Transverse colon (tissue), 4 donors: Measurements from ENCODE around the gene SLC35F4. TPM values are rescaled to one million over a fixed set of nuclear protein-coding genes. Genes with fewer than 3 reads are reported as not detected.

ENCODE experiments used
- DNase-seq: peaks from one replicate; pipeline ENCODE4 v3.0.0-alpha.2; 2019
- H3K27ac ChIP-seq, 4 donors: fragments of 200-600 bp; sonication (generic); 2 replicates each; pipeline ENCODE4 v1.5.1; 2016 to 2018; ENCODE audit warnings: inconsistent platforms in 4 of 4
- H3K27me3 ChIP-seq: fragments of 200-600 bp; sonication (generic); 2 replicates; pipeline ENCODE4 v1.5.1; 2017; ENCODE audit warnings: inconsistent platforms
- H3K36me3 ChIP-seq, 4 donors: fragments of 200-600 bp; sonication (generic); 2 replicates each; pipeline ENCODE4 v1.5.1; 2017 to 2019; ENCODE audit warnings: inconsistent platforms in 4 of 4
- H3K4me1 ChIP-seq, 4 donors: fragments of 200-600 bp; sonication (generic); 2 replicates each; pipeline ENCODE4 v1.5.1; 2017 to 2020; ENCODE audit warnings: inconsistent platforms in 4 of 4
- H3K4me3 ChIP-seq, 4 donors: fragments of 200-600 bp; sonication (generic); 1 replicate in 1 of 4; 2 replicates in 3 of 4; pipeline versions ENCODE4 v1.5.1 to v1.6.1; 2017 to 2019; ENCODE audit warnings: inconsistent platforms in 4 of 4
- H3K9me3 ChIP-seq, 2 donors: fragments of 200-600 bp; sonication (generic); 2 replicates each; pipeline ENCODE4 v1.5.1; 2017 to 2019; ENCODE audit warnings: inconsistent platforms in 2 of 2
- CTCF ChIP-seq, 5 experiments: fragments of 200-600 bp in 3 of 5; fragments of 450-650 bp in 2 of 5; sonication (generic) in 3 of 5; IDR thresholded peaks; 1 replicate in 2 of 5; 2 replicates in 3 of 5; pipeline ENCODE4 v1.5.1; 2016 to 2017; ENCODE audit warnings: antibody characterized with exemption in 5 of 5, inconsistent platforms in 3 of 5, mild to moderate bottlenecking in 2 of 5, moderate library complexity in 1 of 5
- EP300 ChIP-seq: sonication (generic); formaldehyde crosslinking; IDR thresholded peaks from one replicate; pipeline ENCODE4 v1.6.1; 2017; ENCODE audit warnings: antibody characterized with exemption, low read depth
- POLR2A ChIP-seq: fragments of 450-650 bp; IDR thresholded peaks from one replicate; pipeline ENCODE4 v1.6.1; 2016; ENCODE audit warnings: antibody characterized with exemption, mild to moderate bottlenecking, moderate library complexity
- POLR2AphosphoS5 ChIP-seq, 3 donors: sonication (generic); formaldehyde crosslinking; IDR thresholded peaks; one replicate each; pipeline ENCODE4 v1.6.1; 2016; ENCODE audit warnings: antibody characterized with exemption in 3 of 3
- whole genome bisulfite sequencing, 2 donors: methylation state at CpG; one replicate each; pipeline ENCODE4 v1.1.5; 2018; ENCODE audit warnings: low coverage in 1 of 2; 5-methylcytosine and 5-hydroxymethylcytosine counted together
- in situ Hi-C, 4 donors: fragments of 200-750 bp; cut with MboI; loops; one replicate each; pipeline versions ENCODE4 v1.15.0 to v1.15.1; 2017; ENCODE audit warnings: low sequenced_read_pairs in 3 of 4, low pct_ligation_motif_present in 1 of 4, low pct_unique_long_range_greater_than_20kb in 1 of 4
- intact Hi-C: fragments of 100-400 bp; cut with DNase I; formaldehyde crosslinking; loops from one replicate; pipeline ENCODE4 v1.15.1; 2023; ENCODE audit warnings: low total_unique reads
- total RNA-seq, 4 donors: library from RNA; depleted of rRNA; stranded (reverse); fragments of >200 nt; gene quantifications; one replicate each; pipeline ENCODE4 v1.1.0, GENCODE V29; 2016

The SLC35F4 gene
- total RNA-seq, 4 donors from 2014 or later, result not detected

GRCh38 chr14:57637901-57638300 is 228.0 kb downstream of the SLC35F4 start:
- intact Hi-C loops (no loop called here), in situ Hi-C loops (no loop called here)
- H3K4me1 ChIP-seq, result no peaks in the 10 kb centered on the region
- H3K27me3 ChIP-seq, result no peaks in the 10 kb centered on the region
- 71 to 86% methylated on average over 3 to 4 of the region's 4 CpGs for WGBS, 2 donors
- no peaks in the 10 kb centered on the region for H3K9me3 ChIP-seq
- TF ChIP-seq POLR2AphosphoS5 (IDR thresholded peaks at IDR 0.05) (no peak), POLR2A (no peak), EP300 (no peak), CTCF (IDR thresholded peaks at IDR 0.05) (no peak)
- no peak overlapping the region for H3K27ac ChIP-seq
- no peak for DNase-seq
- no peaks in the 10 kb centered on the region for H3K36me3 ChIP-seq
- no peak overlapping the region for H3K4me3 ChIP-seq

- no peaks in the 10 kb centered on the region for H3K27me3 ChIP-seq
- no peaks in the 10 kb centered on the region for H3K4me1 ChIP-seq
- H3K4me3 ChIP-seq, result no peak overlapping the region
- TF ChIP-seq CTCF (IDR thresholded peaks at IDR 0.05), result no peak
- TF ChIP-seq POLR2AphosphoS5 (IDR thresholded peaks at IDR 0.05), result no peak
- no peak for TF ChIP-seq EP300
- TF ChIP-seq POLR2A, result no peak
- intact Hi-C loops (no loop called here), in situ Hi-C loops (no loop called here)
- no peak overlapping the region for H3K27ac ChIP-seq
- no peaks in the 10 kb centered on the region for H3K9me3 ChIP-seq
- no peak for DNase-seq
- no peaks in the 10 kb centered on the region for H3K36me3 ChIP-seq
- WGBS, 2 donors, result 48 to 67% methylated on average over 1 to 2 of the region's 2 CpGs
Measured at GRCh38 chr14:57634335-57634734, 231.6 kb downstream of the SLC35F4 start.

- in situ Hi-C loops, result no loop called here
- WGBS, 2 donors, result 52 to 75% methylated on average over 2 of the region's 2 CpGs
- Histone ChIP-seq H3K27me3 (no peaks in the 10 kb centered on the region), H3K4me1 (no peaks in the 10 kb centered on the region), H3K4me3 (no peak overlapping the region), H3K36me3 (no peaks in the 10 kb centered on the region), H3K9me3 (no peaks in the 10 kb centered on the region), H3K27ac (no peak overlapping the region)
- intact Hi-C loops, result no loop called here
- TF ChIP-seq POLR2A (no peak), EP300 (no peak), POLR2AphosphoS5 (IDR thresholded peaks at IDR 0.05) (no peak), CTCF (IDR thresholded peaks at IDR 0.05) (no peak)
- DNase-seq, result no peak
Measured at GRCh38 chr14:57632649-57633048, 233.2 kb downstream of the SLC35F4 start.

- Histone ChIP-seq H3K36me3 (no peaks in the 10 kb centered on the region), H3K9me3 (no peaks in the 10 kb centered on the region), H3K27ac (no peak overlapping the region), H3K27me3 (no peaks in the 10 kb centered on the region), H3K4me1 (no peaks in the 10 kb centered on the region), H3K4me3 (no peak overlapping the region)
- intact Hi-C loops (no loop called here), in situ Hi-C loops (no loop called here)
- DNase-seq, result no peak
- no peak for TF ChIP-seq EP300
- TF ChIP-seq CTCF (IDR thresholded peaks at IDR 0.05), result no peak
- TF ChIP-seq POLR2AphosphoS5 (IDR thresholded peaks at IDR 0.05), result no peak
- TF ChIP-seq POLR2A, result no peak
- WGBS, 2 donors, result 18 to 24% methylated on average over 1 of the region's 1 CpG
Measured at GRCh38 chr14:57617510-57617909, 248.4 kb downstream of the SLC35F4 start.
